HepG2 (cell line): Measurements from ENCODE around the gene C12orf60. TPM values are rescaled to one million over a fixed set of nuclear protein-coding genes. Genes with fewer than 3 reads are reported as not detected.

Experiments used
- ATAC-seq: fragments of 200-7000 bp; cut with Tn5 transposase; 3 replicates; pipeline ENCODE4 v1.9.1; 2020; ENCODE audit warnings: mild to moderate bottlenecking, moderate library complexity
- BruUV-seq: library from RNA; stranded (reverse); fragments of 400-500 nt; replicated peaks from 2 replicates; lab custom pipeline; 2021; lab: Mats Ljungman, UMichigan
- CTCF ChIA-PET: fragments of 300-600 bp; formaldehyde crosslinking; extraction: SDS; loops from one replicate; lab custom pipeline; 2021; ENCODE audit warnings: low total read pairs, inconsistent platforms, low intra/inter-chr PET ratio; lab: Yijun Ruan, JAX
- POLR2A ChIA-PET: fragments of 350-600 bp; sonication (Branson Sonifier 250); formaldehyde crosslinking; loops from one replicate; lab custom pipeline; 2020; ENCODE audit warnings: antibody characterized with exemption, inconsistent platforms; lab: Yijun Ruan, JAX
- DNase-seq: peaks from one replicate; pipeline ENCODE4 v3.0.0-alpha.2; 2015; ENCODE audit warnings: low spot score
- FAIRE-seq: peaks from 3 replicates; lab custom pipeline; 2011; peaks lifted over from hg19 to GRCh38; lab: Jason Lieb, UNC
- H2AFZ ChIP-seq: one replicate; pipeline ENCODE4 v1.6.1; 2011; ENCODE audit warnings: low read length, inconsistent platforms
- H3K27ac ChIP-seq: fragments of 300-600 bp; 3 replicates; pipeline ENCODE4 v1.8.0; 2011; ENCODE audit warnings: mixed run types, mild to moderate bottlenecking, mixed read lengths, low read length, inconsistent platforms; ENCODE audit not compliant: insufficient read depth; ENCODE audit errors: extremely low read length
- H3K27me3 ChIP-seq, 2 experiments: fragments of 200-600 bp in 1 of 2; 2 replicates in 1 of 2; 3 replicates in 1 of 2; pipeline versions ENCODE4 v1.6.0 to v1.8.0; 2011; ENCODE audit warnings: low read length in 2 of 2, mild to moderate bottlenecking in 2 of 2, moderate library complexity in 2 of 2, inconsistent platforms in 1 of 2; ENCODE audit not compliant: insufficient read depth in 2 of 2, control insufficient read depth in 1 of 2
- H3K36me3 ChIP-seq, 2 experiments: fragments of 200-600 bp in 1 of 2; replicated peaks in 1 of 2; 2 replicates in 1 of 2; 3 replicates in 1 of 2; pipeline versions ENCODE4 v1.5.1 to v1.8.0; 2011; ENCODE audit warnings: low read length in 2 of 2, inconsistent platforms in 1 of 2; ENCODE audit not compliant: insufficient read depth in 2 of 2, control insufficient read depth in 1 of 2
- H3K4me1 ChIP-seq: 2 replicates; pipeline ENCODE4 v1.5.1; 2012; ENCODE audit warnings: low read length, inconsistent platforms; ENCODE audit not compliant: insufficient read depth
- H3K4me2 ChIP-seq: 2 replicates; pipeline ENCODE4 v1.6.0; 2011; ENCODE audit warnings: low read depth, low read length, inconsistent platforms
- H3K4me3 ChIP-seq, 3 experiments: fragments of 200-600 bp in 1 of 3; sonication (generic), shearing (Covaris generic) in 1 of 3; replicated peaks in 1 of 3; 2 replicates each; pipeline ENCODE4 v1.5.1; 2011 to 2016; ENCODE audit warnings: low read length in 3 of 3, inconsistent platforms in 2 of 3, low read depth in 2 of 3, mild to moderate bottlenecking in 2 of 3, control low read depth in 1 of 3, mixed read lengths in 1 of 3; ENCODE audit not compliant: insufficient read depth in 1 of 3
- H3K79me2 ChIP-seq: one replicate; pipeline ENCODE4 v1.6.1; 2011; ENCODE audit warnings: low read length, inconsistent platforms; ENCODE audit not compliant: insufficient read depth
- H3K9ac ChIP-seq: 2 replicates; pipeline ENCODE4 v1.6.0; 2011; ENCODE audit warnings: mild to moderate bottlenecking, low read depth, low read length, inconsistent platforms; ENCODE audit not compliant: insufficient read depth
- H3K9me3 ChIP-seq: 2 replicates; pipeline ENCODE4 v1.5.1; 2012; ENCODE audit warnings: mild to moderate bottlenecking, low read length
- H4K20me1 ChIP-seq: 2 replicates; pipeline ENCODE4 v1.6.0; 2011; ENCODE audit warnings: inconsistent platforms, mild to moderate bottlenecking, low read length, moderate library complexity; ENCODE audit not compliant: insufficient read depth
- ARHGAP35 ChIP-seq: sonication (generic); formaldehyde crosslinking; IDR thresholded peaks from 2 replicates; pipeline ENCODE4 v1.9.0; 2022; ENCODE audit warnings: mild to moderate bottlenecking, inconsistent platforms, moderate library complexity, missing genetic modification reagents, borderline replicate concordance
- ATF1 ChIP-seq: IDR thresholded peaks from 2 replicates; pipeline ENCODE4 v1.6.1; 2016; ENCODE audit warnings: mild to moderate bottlenecking, control low read depth
- CREM ChIP-seq, 2 experiments: sonication (generic) in 1 of 2; formaldehyde crosslinking in 1 of 2; IDR thresholded peaks; 2 replicates each; pipeline versions ENCODE4 v1.4.0 to v1.6.1; 2016 to 2020; ENCODE audit warnings: antibody characterized with exemption in 1 of 2, mild to moderate bottlenecking in 1 of 2, missing genetic modification reagents in 1 of 2
- FOSL2 ChIP-seq: sonication (generic); formaldehyde crosslinking; IDR thresholded peaks from 2 replicates; pipeline ENCODE4 v1.4.0; 2020; ENCODE audit warnings: missing genetic modification reagents
- SRSF1 ChIP-seq: fragments of 200-400 bp; formaldehyde crosslinking; optimal IDR thresholded peaks from 2 replicates; pipeline ENCODE3; 2017; ENCODE audit warnings: mild to moderate bottlenecking, low read depth, low read length, moderate library complexity
- TRAFD1 ChIP-seq: sonication (generic); formaldehyde crosslinking; IDR thresholded peaks from 2 replicates; pipeline ENCODE4 v1.5.1; 2020; ENCODE audit warnings: missing genetic modification reagents, mild to moderate bottlenecking, borderline replicate concordance
- TRIM22 ChIP-seq: fragments of 450-650 bp; IDR thresholded peaks from 2 replicates; pipeline ENCODE4 v1.6.1; 2017
- ZNF12 ChIP-seq: sonication (generic); formaldehyde crosslinking; IDR thresholded peaks from 2 replicates; pipeline ENCODE4 v1.5.0; 2020; ENCODE audit warnings: missing genetic modification reagents
- ZNF33B ChIP-seq: sonication (generic); formaldehyde crosslinking; IDR thresholded peaks from 2 replicates; pipeline ENCODE4 v1.5.1; 2020; ENCODE audit warnings: mild to moderate bottlenecking, missing genetic modification reagents
- ZNF776 ChIP-seq: sonication (generic); formaldehyde crosslinking; IDR thresholded peaks from 2 replicates; pipeline ENCODE4 v1.4.0; 2020; ENCODE audit warnings: mild to moderate bottlenecking, missing genetic modification reagents
- WGBS: methylation state at CpG from one replicate; pipeline ENCODE4 v1.1.6; 2017; ENCODE audit warnings: low lambda C conversion rate; 5-methylcytosine and 5-hydroxymethylcytosine counted together
- in situ Hi-C: cut with HindIII; loops from 2 replicates; pipeline ENCODE4 v1.10.0; 2017; ENCODE audit warnings: low pct_unique_long_range_greater_than_20kb; ENCODE audit not compliant: extremely low pct_ligation_motif_present
- intact Hi-C: fragments of 100-400 bp; cut with micrococcal nuclease; formaldehyde crosslinking; loops from one replicate; pipeline ENCODE4 v1.10.0; 2022; ENCODE audit not compliant: unreplicated experiment
- polyA plus RNA-seq, 8 experiments: library from polyadenylated mRNA; depleted of rRNA in 3 of 8; stranded (reverse) in 7 of 8; unstranded in 1 of 8; fragments of >200 nt; fragmentation: Illumina TruSeq in 4 of 8; extraction: Trizol in 4 of 8; gene quantifications; 2 replicates each; pipeline versions ENCODE4 v1.2.1 to v1.2.3, GENCODE V29; 2011 to 2016; ENCODE audit warnings: low read depth in 4 of 8, missing spikeins in 1 of 8, mixed read lengths in 1 of 8; ENCODE audit not compliant: insufficient read depth in 1 of 8
- total RNA-seq, 5 experiments: library from RNA; depleted of rRNA; stranded (reverse); fragments of >200 nt; fragmentation: Illumina TruSeq; extraction: Trizol; gene quantifications; 2 replicates each; pipeline ENCODE4 v1.2.3, GENCODE V29; 2016; ENCODE audit warnings: low read depth in 1 of 5
- TF ChIP-seq, protein P1 (sequence below): sonication (generic); formaldehyde crosslinking; IDR thresholded peaks from 2 replicates; pipeline ENCODE4 v1.4.0; 2020; ENCODE audit warnings: mild to moderate bottlenecking, missing genetic modification reagents
- TF ChIP-seq, protein P2 (sequence below): sonication (generic); formaldehyde crosslinking; IDR thresholded peaks from 2 replicates; pipeline ENCODE4 v1.4.0; 2020; ENCODE audit warnings: mild to moderate bottlenecking, missing genetic modification reagents
- TF ChIP-seq, protein P3 (sequence below): sonication (generic); formaldehyde crosslinking; IDR thresholded peaks from 2 replicates; pipeline ENCODE4 v1.8.1; 2022; ENCODE audit warnings: mild to moderate bottlenecking, missing genetic modification reagents
- TF ChIP-seq, protein P4 (sequence below): sonication (generic); formaldehyde crosslinking; IDR thresholded peaks from 2 replicates; pipeline ENCODE4 v1.4.0; 2020; ENCODE audit warnings: mild to moderate bottlenecking, missing genetic modification reagents

The C12orf60 gene
- total and polyA plus RNA-seq, 2 of the 13 experiments (the other 11 are each of a cell fraction or from before 2014, with no cell fraction given), result 0.55 to 1.4 TPM

DNA sequence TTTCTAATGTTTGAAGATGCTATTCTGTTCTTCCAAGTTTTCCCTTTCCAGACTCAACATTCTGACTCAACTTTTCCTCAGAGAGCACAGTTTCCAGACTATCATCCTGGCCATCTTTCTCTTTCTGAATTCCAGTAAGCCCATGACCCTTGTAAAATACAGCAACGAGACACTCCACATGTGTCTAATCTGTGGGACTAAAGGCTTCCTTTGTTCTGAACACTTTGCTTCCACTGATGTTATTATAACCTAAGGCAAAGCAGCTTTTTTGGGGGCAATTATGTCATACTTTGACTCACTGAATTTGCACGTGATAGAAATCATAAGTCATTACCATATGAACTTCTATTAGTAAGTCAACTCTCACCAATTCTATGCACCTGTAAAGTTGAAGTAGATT is 46.2 kb downstream of the C12orf60 start:
- ATAC-seq, result no peak
- POLR2A ChIA-PET, result no interaction called here
- no peak overlapping the region for H3K27ac ChIP-seq
- no peak for TF ChIP-seq FOSL2 (CRISPR knock-in tag)
- TF ChIP-seq ZNF776 (CRISPR knock-in tag), result no peak
- TF ChIP-seq, protein P1, sequence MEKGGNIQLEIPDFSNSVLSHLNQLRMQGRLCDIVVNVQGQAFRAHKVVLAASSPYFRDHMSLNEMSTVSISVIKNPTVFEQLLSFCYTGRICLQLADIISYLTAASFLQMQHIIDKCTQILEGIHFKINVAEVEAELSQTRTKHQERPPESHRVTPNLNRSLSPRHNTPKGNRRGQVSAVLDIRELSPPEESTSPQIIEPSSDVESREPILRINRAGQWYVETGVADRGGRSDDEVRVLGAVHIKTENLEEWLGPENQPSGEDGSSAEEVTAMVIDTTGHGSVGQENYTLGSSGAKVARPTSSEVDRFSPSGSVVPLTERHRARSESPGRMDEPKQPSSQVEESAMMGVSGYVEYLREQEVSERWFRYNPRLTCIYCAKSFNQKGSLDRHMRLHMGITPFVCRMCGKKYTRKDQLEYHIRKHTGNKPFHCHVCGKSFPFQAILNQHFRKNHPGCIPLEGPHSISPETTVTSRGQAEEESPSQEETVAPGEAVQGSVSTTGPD, result no peak
- no peak for TF ChIP-seq ATF1 (CRISPR knock-in tag)
- TF ChIP-seq, protein P2, sequence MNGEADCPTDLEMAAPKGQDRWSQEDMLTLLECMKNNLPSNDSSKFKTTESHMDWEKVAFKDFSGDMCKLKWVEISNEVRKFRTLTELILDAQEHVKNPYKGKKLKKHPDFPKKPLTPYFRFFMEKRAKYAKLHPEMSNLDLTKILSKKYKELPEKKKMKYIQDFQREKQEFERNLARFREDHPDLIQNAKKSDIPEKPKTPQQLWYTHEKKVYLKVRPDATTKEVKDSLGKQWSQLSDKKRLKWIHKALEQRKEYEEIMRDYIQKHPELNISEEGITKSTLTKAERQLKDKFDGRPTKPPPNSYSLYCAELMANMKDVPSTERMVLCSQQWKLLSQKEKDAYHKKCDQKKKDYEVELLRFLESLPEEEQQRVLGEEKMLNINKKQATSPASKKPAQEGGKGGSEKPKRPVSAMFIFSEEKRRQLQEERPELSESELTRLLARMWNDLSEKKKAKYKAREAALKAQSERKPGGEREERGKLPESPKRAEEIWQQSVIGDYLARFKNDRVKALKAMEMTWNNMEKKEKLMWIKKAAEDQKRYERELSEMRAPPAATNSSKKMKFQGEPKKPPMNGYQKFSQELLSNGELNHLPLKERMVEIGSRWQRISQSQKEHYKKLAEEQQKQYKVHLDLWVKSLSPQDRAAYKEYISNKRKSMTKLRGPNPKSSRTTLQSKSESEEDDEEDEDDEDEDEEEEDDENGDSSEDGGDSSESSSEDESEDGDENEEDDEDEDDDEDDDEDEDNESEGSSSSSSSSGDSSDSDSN (CRISPR knock-in tag), result no peak
- no peak for TF ChIP-seq TRIM22
- no peak for TF ChIP-seq CREM (IDR thresholded peaks at IDR 0.05)
- TF ChIP-seq CREM (CRISPR knock-in tag; IDR thresholded peaks at IDR 0.05), result no peak
- TF ChIP-seq, protein P3, sequence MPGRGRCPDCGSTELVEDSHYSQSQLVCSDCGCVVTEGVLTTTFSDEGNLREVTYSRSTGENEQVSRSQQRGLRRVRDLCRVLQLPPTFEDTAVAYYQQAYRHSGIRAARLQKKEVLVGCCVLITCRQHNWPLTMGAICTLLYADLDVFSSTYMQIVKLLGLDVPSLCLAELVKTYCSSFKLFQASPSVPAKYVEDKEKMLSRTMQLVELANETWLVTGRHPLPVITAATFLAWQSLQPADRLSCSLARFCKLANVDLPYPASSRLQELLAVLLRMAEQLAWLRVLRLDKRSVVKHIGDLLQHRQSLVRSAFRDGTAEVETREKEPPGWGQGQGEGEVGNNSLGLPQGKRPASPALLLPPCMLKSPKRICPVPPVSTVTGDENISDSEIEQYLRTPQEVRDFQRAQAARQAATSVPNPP (CRISPR knock-in tag), result no peak
- TF ChIP-seq ZNF33B (CRISPR knock-in tag), result no peak
- TF ChIP-seq ARHGAP35 (CRISPR knock-in tag), result no peak
- TF ChIP-seq, protein P4, sequence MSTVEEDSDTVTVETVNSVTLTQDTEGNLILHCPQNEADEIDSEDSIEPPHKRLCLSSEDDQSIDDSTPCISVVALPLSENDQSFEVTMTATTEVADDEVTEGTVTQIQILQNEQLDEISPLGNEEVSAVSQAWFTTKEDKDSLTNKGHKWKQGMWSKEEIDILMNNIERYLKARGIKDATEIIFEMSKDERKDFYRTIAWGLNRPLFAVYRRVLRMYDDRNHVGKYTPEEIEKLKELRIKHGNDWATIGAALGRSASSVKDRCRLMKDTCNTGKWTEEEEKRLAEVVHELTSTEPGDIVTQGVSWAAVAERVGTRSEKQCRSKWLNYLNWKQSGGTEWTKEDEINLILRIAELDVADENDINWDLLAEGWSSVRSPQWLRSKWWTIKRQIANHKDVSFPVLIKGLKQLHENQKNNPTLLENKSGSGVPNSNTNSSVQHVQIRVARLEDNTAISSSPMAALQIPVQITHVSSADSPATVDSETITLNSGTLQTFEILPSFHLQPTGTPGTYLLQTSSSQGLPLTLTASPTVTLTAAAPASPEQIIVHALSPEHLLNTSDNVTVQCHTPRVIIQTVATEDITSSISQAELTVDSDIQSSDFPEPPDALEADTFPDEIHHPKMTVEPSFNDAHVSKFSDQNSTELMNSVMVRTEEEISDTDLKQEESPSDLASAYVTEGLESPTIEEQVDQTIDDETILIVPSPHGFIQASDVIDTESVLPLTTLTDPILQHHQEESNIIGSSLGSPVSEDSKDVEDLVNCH (CRISPR knock-in tag), result no peak
- TF ChIP-seq TRAFD1 (CRISPR knock-in tag), result no peak
- TF ChIP-seq SRSF1, result no peak
- TF ChIP-seq ZNF12 (CRISPR knock-in tag), result no peak

More for the DNA sequence above, 46.2 kb downstream of the C12orf60 start:
- Histone ChIP-seq H3K4me3 (no peak overlapping the region), H3K9ac (no peak overlapping the region), H3K9me3 (no peaks in the 10 kb centered on the region), H3K36me3 (no peaks in the 10 kb centered on the region), H4K20me1 (no peaks in the 10 kb centered on the region), H3K79me2 (no peaks in the 10 kb centered on the region), H3K27me3 (no peaks in the 10 kb centered on the region), H3K4me1 (peaks cover 28% of the 10 kb centered on the region), H3K4me2 (no peak overlapping the region), H2AFZ (no peak overlapping the region)
- BruUV-seq, result no TSS peak
- CTCF ChIA-PET, result no interaction called here
- WGBS, result 34% methylated on average over 2 of the region's 2 CpGs
- in situ Hi-C loops, result no loop called here
- DNase-seq (no peak), FAIRE-seq (no peak)
- intact Hi-C loops, result loop anchor here (5.0 kb wide), 1 partner anchor 88 kb away; the partner anchor contains the start of gene ERP27
